Vagina (tissue), 2 donors: ENCODE measurements around the gene WNT7B. TPM values are rescaled to one million over a fixed set of nuclear protein-coding genes. Genes with fewer than 3 reads are reported as not detected.

Experiments
- DNase-seq, 2 donors: peaks; one replicate each; pipeline ENCODE4 v3.0.0-alpha.2; 2017; ENCODE audit errors: extremely low spot score in 2 of 2
- H3K27ac ChIP-seq: fragments of 200-600 bp; sonication (generic); one replicate; pipeline ENCODE4 v1.5.1; 2019
- H3K27me3 ChIP-seq: fragments of 200-600 bp; sonication (generic); one replicate; pipeline ENCODE4 v1.5.1; 2019
- H3K36me3 ChIP-seq, 2 donors: fragments of 200-600 bp; sonication (generic); one replicate each; pipeline ENCODE4 v1.5.1; 2017 to 2019
- H3K4me1 ChIP-seq: fragments of 200-600 bp; sonication (generic); one replicate; pipeline ENCODE4 v1.5.1; 2019
- H3K4me3 ChIP-seq, 2 donors: fragments of 200-600 bp; sonication (generic); 1 replicate in 1 of 2; 2 replicates in 1 of 2; pipeline ENCODE4 v1.5.1; 2016 to 2019
- H3K9me3 ChIP-seq: fragments of 200-600 bp; sonication (generic); one replicate; pipeline ENCODE4 v1.5.1; 2019
- CTCF ChIP-seq, 3 experiments: fragments of 450-650 bp in 2 of 3; fragments of 200-600 bp in 1 of 3; sonication (generic) in 1 of 3; IDR thresholded peaks; one replicate each; pipeline ENCODE4 v1.5.1; 2017 to 2019; ENCODE audit warnings: antibody characterized with exemption in 3 of 3, mild to moderate bottlenecking in 2 of 3, moderate library complexity in 2 of 3
- POLR2A ChIP-seq, 2 donors: fragments of 450-650 bp; IDR thresholded peaks; one replicate each; pipeline ENCODE4 v1.6.1; 2017; ENCODE audit warnings: antibody characterized with exemption in 2 of 2, mild to moderate bottlenecking in 2 of 2, moderate library complexity in 2 of 2
- POLR2AphosphoS5 ChIP-seq, 2 donors: sonication (generic); formaldehyde crosslinking; IDR thresholded peaks; one replicate each; pipeline ENCODE4 v1.9.0; 2017; ENCODE audit warnings: antibody characterized with exemption in 2 of 2, mild to moderate bottlenecking in 2 of 2, low read depth in 1 of 2; ENCODE audit not compliant: insufficient read depth in 1 of 2
- intact Hi-C: fragments of 100-400 bp; cut with DNase I; formaldehyde crosslinking; loops from one replicate; pipeline ENCODE4 v1.15.1; 2023
- total RNA-seq: library from RNA; depleted of rRNA; stranded (reverse); fragments of >200 nt; gene quantifications from one replicate; pipeline ENCODE4 v1.2.3, GENCODE V29; 2016

Gene WNT7B
- total RNA-seq, 1 donor from 2014 or later: 7.1 TPM

GRCh38 chr22:45971408-45972028 lies 5.4 kb downstream of the WNT7B start:
- H3K4me3 ChIP-seq: peak overlapping the region; percentile 15 to 21
- no peaks in the 10 kb centered on the region for H3K36me3 ChIP-seq
- H3K4me1 ChIP-seq: peaks cover 35% of the 10 kb centered on the region
- intact Hi-C loops: no loop called here
- no peak for DNase-seq
- peaks cover 14% of the 10 kb centered on the region for H3K27me3 ChIP-seq
- H3K9me3 ChIP-seq: no peaks in the 10 kb centered on the region
- TF ChIP-seq POLR2A (IDR thresholded peaks at IDR 0.05): no peak
- no peak for TF ChIP-seq CTCF (IDR thresholded peaks at IDR 0.05)
- no peak for TF ChIP-seq POLR2AphosphoS5 (IDR thresholded peaks at IDR 0.05; ENCODE audit: insufficient read depth in 1 of 2, low read depth in 1 of 2)
- H3K27ac ChIP-seq: no peak overlapping the region

GRCh38 chr22:45970705-45971407 lies 6.1 kb downstream of the WNT7B start:
- H3K4me1 ChIP-seq: peaks cover 31% of the 10 kb centered on the region

GRCh38 chr22:45969801-45970470 lies 7.0 kb downstream of the WNT7B start:
- Histone ChIP-seq H3K27me3 (peaks cover 8% of the 10 kb centered on the region), H3K27ac (no peak overlapping the region), H3K4me1 (peaks cover 26% of the 10 kb centered on the region), H3K4me3 (no peak overlapping the region), H3K9me3 (no peaks in the 10 kb centered on the region), H3K36me3 (no peaks in the 10 kb centered on the region)
- intact Hi-C loops: no loop called here
- no peak for DNase-seq
- no peak for TF ChIP-seq POLR2AphosphoS5 (IDR thresholded peaks at IDR 0.05; ENCODE audit: insufficient read depth in 1 of 2, low read depth in 1 of 2)
- TF ChIP-seq CTCF (IDR thresholded peaks at IDR 0.05): no peak
- no peak for TF ChIP-seq POLR2A (IDR thresholded peaks at IDR 0.05)

More at GRCh38 chr22:45970705-45971407, 6.1 kb downstream of the WNT7B start:
- H3K36me3 ChIP-seq: no peaks in the 10 kb centered on the region
- TF ChIP-seq CTCF (IDR thresholded peaks at IDR 0.05) (no peak), POLR2AphosphoS5 (IDR thresholded peaks at IDR 0.05; ENCODE audit: insufficient read depth in 1 of 2, low read depth in 1 of 2) (no peak), POLR2A (IDR thresholded peaks at IDR 0.05) (no peak)
- H3K9me3 ChIP-seq: no peaks in the 10 kb centered on the region
- no peak overlapping the region for H3K27ac ChIP-seq
- no peak for DNase-seq
- intact Hi-C loops: no loop called here
- peak overlapping the region; percentile 15 to 21 for H3K4me3 ChIP-seq
- H3K27me3 ChIP-seq: peaks cover 14% of the 10 kb centered on the region

- TF ChIP-seq POLR2A (IDR thresholded peaks at IDR 0.05): no peak
- no peak for TF ChIP-seq POLR2AphosphoS5 (IDR thresholded peaks at IDR 0.05; ENCODE audit: insufficient read depth in 1 of 2, low read depth in 1 of 2)
- no peak for TF ChIP-seq CTCF (IDR thresholded peaks at IDR 0.05)
- H3K4me1 ChIP-seq: peaks cover 25% of the 10 kb centered on the region
- no peak overlapping the region for H3K4me3 ChIP-seq
- peaks cover 8% of the 10 kb centered on the region for H3K27me3 ChIP-seq
- H3K27ac ChIP-seq: no peak overlapping the region
- H3K9me3 ChIP-seq: no peaks in the 10 kb centered on the region
- DNase-seq: no peak
- intact Hi-C loops: no loop called here
- no peaks in the 10 kb centered on the region for H3K36me3 ChIP-seq
Measured at GRCh38 chr22:45969414-45969799, 7.6 kb downstream of the WNT7B start.
